IPS DF 6.9 (cell line): ENCODE results near the gene C3orf22.

Experiments
- DNase-seq: peaks from one replicate; pipeline ENCODE4 v3.0.0-alpha.2; 2013; ENCODE audit warnings: low read depth, low spot score
- H3K27ac ChIP-seq: one replicate; pipeline ENCODE4 v1.5.1; 2013; ENCODE audit warnings: low read length, control low read depth
- H3K27me3 ChIP-seq: 2 replicates; pipeline ENCODE4 v1.6.1; 2013; ENCODE audit warnings: mild to moderate bottlenecking, low read length; ENCODE audit not compliant: control insufficient read depth, insufficient read depth
- H3K36me3 ChIP-seq: 2 replicates; pipeline ENCODE4 v1.6.1; 2013; ENCODE audit warnings: low read length; ENCODE audit not compliant: control insufficient read depth, insufficient read depth
- H3K4me1 ChIP-seq: 2 replicates; pipeline ENCODE4 v1.6.1; 2013; ENCODE audit warnings: low read length; ENCODE audit not compliant: control insufficient read depth, insufficient read depth
- H3K4me3 ChIP-seq: 2 replicates; pipeline ENCODE4 v1.5.1; 2013; ENCODE audit warnings: mild to moderate bottlenecking, low read length
- H3K9me3 ChIP-seq: 2 replicates; pipeline ENCODE4 v1.6.1; 2013; ENCODE audit warnings: low read length, inconsistent platforms; ENCODE audit not compliant: control insufficient read depth, insufficient read depth
- WGBS: extraction: QIAGEN DNeasy Blood & Tissue Kit; methylation state at CpG from one replicate; pipeline ENCODE4 v1.1.7; 2013; ENCODE audit warnings: mixed read lengths, missing lambda C conversion rate; ENCODE audit not compliant: insufficient read length, insufficient coverage; 5-methylcytosine and 5-hydroxymethylcytosine counted together

The C3orf22 gene

DNA sequence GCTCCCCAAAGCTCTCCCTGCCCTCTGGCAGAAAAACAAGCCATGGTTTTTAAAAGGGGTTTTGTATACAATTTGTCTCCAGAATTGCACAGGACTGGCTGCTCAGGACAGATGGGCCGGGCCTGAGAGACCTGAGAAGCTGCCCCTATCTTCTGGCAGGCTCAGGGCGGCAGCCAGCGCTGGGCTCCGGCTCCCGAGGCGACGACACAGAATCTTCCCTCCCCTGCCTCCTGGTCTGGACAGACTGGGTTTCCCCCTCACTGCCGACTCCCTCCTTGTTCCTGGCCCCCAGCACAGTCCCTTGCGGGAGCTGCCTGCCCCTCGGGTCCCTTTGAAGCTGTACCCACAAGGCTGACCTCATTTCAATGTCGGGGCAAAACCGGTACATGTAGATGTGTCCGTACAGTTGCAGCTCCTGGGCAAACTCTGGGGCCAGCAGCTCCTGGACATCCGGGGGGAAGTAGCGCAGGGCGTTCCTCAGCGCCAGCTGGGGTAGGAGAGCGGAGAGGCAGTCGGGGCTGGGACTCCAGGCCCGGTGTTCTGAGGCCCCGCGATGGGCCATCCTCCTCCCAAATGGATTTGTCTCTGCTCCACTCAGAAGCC lies 48.3 kb downstream of the C3orf22 start:
- H3K27me3 ChIP-seq = no peaks in the 10 kb centered on the region
- H3K4me1 ChIP-seq = no peaks in the 10 kb centered on the region
- H3K4me3 ChIP-seq = no peak overlapping the region
- no peaks in the 10 kb centered on the region for H3K36me3 ChIP-seq
- no peak overlapping the region for H3K27ac ChIP-seq
- no peak for DNase-seq
- no CpG with 5 or more reads among the region's 22 CpGs for WGBS
- no peaks in the 10 kb centered on the region for H3K9me3 ChIP-seq

DNA sequence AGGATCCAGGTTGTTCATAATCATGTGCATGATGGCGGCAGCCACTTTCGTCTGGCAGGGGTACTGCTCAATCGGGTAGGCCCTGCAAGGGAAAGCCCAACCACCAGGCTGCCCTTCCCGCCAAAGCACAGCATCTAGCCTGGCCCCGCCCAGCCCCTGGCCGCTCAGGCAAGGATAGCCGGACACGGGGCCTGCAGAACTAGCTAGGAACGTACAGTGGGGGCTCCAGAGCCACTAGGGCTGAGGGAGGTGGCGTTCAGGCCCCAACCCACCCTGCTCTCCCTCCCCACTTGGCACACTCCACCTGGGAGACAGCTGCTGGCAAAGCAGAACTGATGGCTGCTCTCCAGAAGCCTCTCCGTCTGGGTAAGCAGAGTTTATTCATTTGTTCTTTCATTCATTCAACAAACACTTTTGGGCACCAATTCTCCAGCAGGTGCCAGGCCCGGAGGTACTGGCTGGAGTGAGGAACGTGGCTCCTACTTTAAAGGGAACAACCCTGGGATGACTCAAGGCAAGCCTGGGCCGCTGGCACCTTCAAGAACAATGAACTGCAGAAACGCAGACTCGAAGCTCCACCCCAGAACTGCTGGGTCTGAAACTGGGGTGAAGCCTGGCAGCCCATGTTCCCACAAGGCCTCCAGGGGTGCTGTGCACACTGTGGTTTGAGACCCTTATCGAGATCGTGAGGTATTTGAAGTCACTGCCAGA lies 49.0 kb downstream of the C3orf22 start:
- no peak for DNase-seq
- no peaks in the 10 kb centered on the region for H3K36me3 ChIP-seq
- H3K27ac ChIP-seq = no peak overlapping the region
- H3K27me3 ChIP-seq = no peaks in the 10 kb centered on the region
- H3K4me3 ChIP-seq = no peak overlapping the region
- WGBS = no CpG with 5 or more reads among the region's 18 CpGs
- H3K9me3 ChIP-seq = no peaks in the 10 kb centered on the region
- H3K4me1 ChIP-seq = no peaks in the 10 kb centered on the region

DNA sequence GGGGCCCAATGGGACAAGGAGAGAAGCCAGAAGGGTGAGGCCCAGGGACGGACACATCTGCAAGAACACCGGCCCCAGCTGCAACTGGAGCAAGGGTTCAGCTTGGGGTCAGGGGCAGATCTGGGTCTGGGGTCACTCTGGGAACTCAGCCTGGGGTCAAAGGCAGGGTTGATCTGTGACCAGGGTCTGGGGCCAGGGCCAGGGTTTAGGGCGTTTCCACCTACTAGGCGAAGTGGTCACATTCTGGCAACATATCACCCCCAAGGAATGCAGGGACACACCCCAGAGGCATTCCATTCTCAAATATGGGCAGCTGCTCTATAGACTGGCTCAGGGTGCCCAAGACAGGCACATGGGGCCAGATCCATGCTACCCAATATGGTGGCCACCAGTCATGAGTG lies 50.2 kb downstream of the C3orf22 start:
- Histone ChIP-seq H3K4me3 (no peak overlapping the region), H3K9me3 (no peaks in the 10 kb centered on the region), H3K27me3 (no peaks in the 10 kb centered on the region), H3K4me1 (no peaks in the 10 kb centered on the region), H3K27ac (no peak overlapping the region), H3K36me3 (no peaks in the 10 kb centered on the region)
- no peak for DNase-seq
- WGBS = no CpG with 5 or more reads among the region's 4 CpGs

DNA sequence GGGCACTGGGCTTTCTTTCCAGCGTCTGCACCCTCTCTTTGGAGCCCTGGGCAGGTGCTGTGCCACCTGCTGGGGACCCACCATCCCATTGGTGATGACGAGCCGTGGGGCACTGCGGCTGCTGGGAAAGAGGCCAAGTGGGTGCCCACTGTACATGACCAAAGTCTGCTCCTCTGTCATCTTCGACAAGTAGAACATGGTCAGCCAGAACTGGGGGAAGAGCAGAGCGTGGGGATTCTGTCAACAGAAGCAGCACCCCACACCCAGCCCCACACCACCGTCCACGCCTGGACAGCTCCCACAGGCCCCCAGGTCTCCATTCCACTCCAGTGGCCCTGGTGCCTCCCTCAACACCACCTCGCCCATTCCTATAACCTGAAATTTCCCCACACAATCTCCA lies 50.8 kb downstream of the C3orf22 start:
- WGBS = no CpG with 5 or more reads among the region's 9 CpGs
- no peaks in the 10 kb centered on the region for H3K27me3 ChIP-seq
- H3K4me1 ChIP-seq = no peaks in the 10 kb centered on the region
- no peak overlapping the region for H3K27ac ChIP-seq
- DNase-seq = no peak
- no peaks in the 10 kb centered on the region for H3K9me3 ChIP-seq
- no peak overlapping the region for H3K4me3 ChIP-seq
- H3K36me3 ChIP-seq = no peaks in the 10 kb centered on the region

DNA sequence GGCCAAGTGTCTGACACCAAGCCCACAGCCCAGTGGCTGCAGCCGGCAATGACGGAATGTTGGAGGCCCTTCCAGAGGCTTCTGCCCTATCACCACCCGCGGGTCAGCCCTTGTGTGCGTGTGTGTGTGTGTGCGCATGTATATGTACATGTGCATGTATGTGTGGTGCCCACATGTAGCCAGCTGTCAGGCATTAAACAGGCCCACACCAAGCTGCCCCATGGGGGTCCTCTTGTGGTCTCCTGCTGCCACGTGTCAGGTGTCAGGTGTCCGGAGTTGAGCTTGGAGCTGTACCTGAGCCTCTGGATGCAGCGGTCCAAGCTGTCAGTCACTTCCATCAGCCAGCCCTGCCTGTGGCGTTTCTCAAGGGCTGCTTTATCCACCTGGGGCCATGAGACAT lies 55.0 kb downstream of the C3orf22 start:
- no CpG with 5 or more reads among the region's 10 CpGs for WGBS
- H3K4me3 ChIP-seq = no peak overlapping the region
- no peaks in the 10 kb centered on the region for H3K9me3 ChIP-seq
- DNase-seq = no peak
- no peaks in the 10 kb centered on the region for H3K36me3 ChIP-seq
- no peaks in the 10 kb centered on the region for H3K27me3 ChIP-seq
- H3K4me1 ChIP-seq = peaks cover 15% of the 10 kb centered on the region
- no peak overlapping the region for H3K27ac ChIP-seq

DNA sequence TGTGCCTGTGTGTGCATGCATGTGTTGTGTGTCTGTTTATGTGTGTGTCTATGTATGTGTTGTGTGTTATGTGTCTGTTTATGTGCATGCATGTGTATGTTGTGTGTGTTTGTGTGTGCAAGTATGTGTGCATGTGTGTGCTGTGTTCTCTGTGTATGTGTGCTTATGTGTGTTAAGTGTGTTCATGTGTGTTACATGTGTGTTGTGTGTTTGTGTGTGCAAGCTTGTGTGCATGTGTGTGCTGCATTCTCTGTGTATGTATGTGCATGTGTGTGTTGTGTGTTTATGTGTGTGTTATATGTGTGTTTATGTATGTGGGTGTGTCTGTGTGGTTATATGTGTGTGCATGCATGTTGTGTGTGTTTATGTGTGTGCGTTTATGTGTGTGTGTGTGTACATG lies 56.1 kb downstream of the C3orf22 start:
- Histone ChIP-seq H3K9me3 (no peaks in the 10 kb centered on the region), H3K4me1 (peaks cover 18% of the 10 kb centered on the region), H3K4me3 (no peak overlapping the region), H3K27ac (no peak overlapping the region), H3K27me3 (no peaks in the 10 kb centered on the region), H3K36me3 (no peaks in the 10 kb centered on the region)
- no CpG with 5 or more reads among the region's 1 CpG for WGBS
- DNase-seq = no peak

DNA sequence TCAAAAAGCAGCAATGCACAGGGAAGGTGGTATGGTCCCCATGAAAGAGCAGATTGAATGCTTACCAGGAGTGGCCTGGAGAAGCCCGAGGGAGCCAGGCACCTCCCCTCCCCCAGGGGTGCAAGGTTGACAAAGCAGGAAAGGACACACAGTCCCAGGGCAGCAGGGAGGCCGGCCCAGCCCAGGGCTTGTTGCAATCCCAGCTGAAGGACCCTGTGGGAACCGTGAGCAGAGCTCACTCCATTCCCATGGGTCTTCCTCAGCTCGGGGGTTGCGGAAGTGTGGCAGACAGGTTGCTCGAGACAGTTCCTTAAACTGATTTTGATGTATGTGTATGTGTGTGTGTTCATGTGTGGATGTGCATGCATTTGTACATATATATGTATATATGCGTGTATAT lies 57.0 kb downstream of the C3orf22 start:
- Histone ChIP-seq H3K27me3 (no peaks in the 10 kb centered on the region), H3K4me3 (no peak overlapping the region), H3K36me3 (no peaks in the 10 kb centered on the region), H3K27ac (no peak overlapping the region), H3K9me3 (no peaks in the 10 kb centered on the region), H3K4me1 (peaks cover 18% of the 10 kb centered on the region)
- no CpG with 5 or more reads among the region's 7 CpGs for WGBS
- DNase-seq = no peak

DNA sequence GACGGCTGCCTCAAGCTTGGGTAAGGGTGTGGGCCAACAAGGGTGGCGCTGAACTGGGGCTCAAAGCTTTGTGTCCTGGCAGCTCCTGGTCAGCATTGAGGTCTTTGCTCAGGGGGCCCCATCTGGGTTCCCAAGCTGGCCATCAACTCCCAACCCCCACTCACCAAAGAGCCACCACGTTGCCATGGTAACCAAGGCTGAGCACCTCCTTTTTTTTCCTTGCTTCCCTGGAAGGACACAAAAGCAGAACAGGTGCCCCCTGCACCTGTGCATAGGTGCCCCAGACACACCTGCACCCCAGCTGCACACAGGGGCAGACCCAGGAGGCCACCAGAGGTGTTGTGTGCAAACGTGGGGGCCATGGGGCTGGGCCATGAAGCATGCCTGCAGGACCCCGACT lies 57.7 kb downstream of the C3orf22 start:
- H3K4me3 ChIP-seq = no peak overlapping the region
- WGBS = no CpG with 5 or more reads among the region's 5 CpGs
- no peaks in the 10 kb centered on the region for H3K9me3 ChIP-seq
- H3K36me3 ChIP-seq = no peaks in the 10 kb centered on the region
- no peak overlapping the region for H3K27ac ChIP-seq
- no peak for DNase-seq
- no peaks in the 10 kb centered on the region for H3K27me3 ChIP-seq
- peaks cover 18% of the 10 kb centered on the region for H3K4me1 ChIP-seq

DNA sequence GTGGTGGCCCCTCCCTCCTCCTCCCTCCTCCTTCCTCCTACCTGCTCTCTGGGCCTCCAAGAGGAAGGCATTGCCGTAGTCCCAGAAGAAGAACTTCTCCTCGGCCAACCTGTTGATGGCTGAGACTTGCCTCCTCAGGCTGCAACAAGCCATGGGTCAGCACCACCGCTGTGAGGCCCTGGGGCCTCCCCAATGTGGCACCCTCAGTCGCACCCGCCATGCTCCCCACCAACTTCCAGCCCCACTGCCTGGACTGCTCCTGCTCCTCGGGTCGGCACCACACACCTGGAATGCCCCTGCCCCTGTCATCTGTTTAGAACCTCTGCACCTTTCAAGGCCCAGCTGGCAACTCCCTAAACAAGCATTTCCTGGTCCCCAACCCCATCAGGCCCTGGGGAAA lies 58.7 kb downstream of the C3orf22 start:
- no peak for DNase-seq
- WGBS = no CpG with 5 or more reads among the region's 7 CpGs
- Histone ChIP-seq H3K9me3 (no peaks in the 10 kb centered on the region), H3K36me3 (no peaks in the 10 kb centered on the region), H3K4me1 (peaks cover 18% of the 10 kb centered on the region), H3K27ac (no peak overlapping the region), H3K27me3 (no peaks in the 10 kb centered on the region), H3K4me3 (no peak overlapping the region)
